Measurements from ENCODE around the gene PPIP5K1. TPM values are rescaled to one million over a fixed set of nuclear protein-coding genes. Genes with fewer than 3 reads are reported as not detected.
"Not testable (repeated sequence)": the region's sequence is repeated elsewhere in the genome, so short reads cannot be mapped to it uniquely, and the experiment has no call there.

PPIP5K1 gene
- 10 to 100 TPM; 28.2 to 33.0 TPM for total RNA-seq

- H3K4me3 Mint-ChIP-seq; H3K9me3 Mint-ChIP-seq; DNase-seq; H3K27me3 Mint-ChIP-seq; H3K4me1 Mint-ChIP-seq; H3K27ac Mint-ChIP-seq; POLR2A ChIA-PET; H3K36me3 Mint-ChIP-seq (ENCODE audit: low read depth); CTCF ChIA-PET: not testable (repeated sequence)
Measured at GRCh38 chr15:43589778-43590466, at the start of gene PPIP5K1. Gene PPIP5K1 (minus strand): TSS chr15:43590208. CDS start chr15:43584504, 5,704 bp downstream.

GRCh38 chr15:43638464-43639204 lies 48.6 kb upstream of the PPIP5K1 start:
- CTCF ChIA-PET; H3K36me3 Mint-ChIP-seq (ENCODE audit: low read depth): not testable (repeated sequence)

DNA sequence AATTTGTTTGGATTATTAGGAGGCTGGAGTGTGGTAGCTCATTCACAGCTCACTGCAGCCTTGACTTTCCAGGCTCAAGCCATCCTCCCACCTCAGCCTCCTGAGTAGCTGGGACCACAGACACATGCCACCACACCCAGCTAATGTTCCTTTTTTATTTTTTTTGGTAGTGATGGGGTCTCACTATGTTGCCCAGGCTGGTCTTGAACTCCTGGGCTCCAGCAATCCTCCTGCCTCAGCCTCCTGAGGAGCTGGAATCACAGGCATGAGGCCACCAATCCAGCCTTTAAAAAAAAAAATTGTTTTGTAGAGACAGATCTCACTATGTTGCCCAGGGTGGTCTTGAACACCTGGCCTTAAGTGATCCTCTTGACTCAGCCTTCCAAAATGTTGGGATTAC lies 36.9 kb upstream of the PPIP5K1 start:
- CTCF ChIA-PET; H3K27me3 Mint-ChIP-seq; POLR2A ChIA-PET; H3K4me1 Mint-ChIP-seq; H3K36me3 Mint-ChIP-seq (ENCODE audit: low read depth); DNase-seq; H3K27ac Mint-ChIP-seq; H3K4me3 Mint-ChIP-seq; H3K9me3 Mint-ChIP-seq: not testable (repeated sequence)

More at GRCh38 chr15:43638464-43639204, 48.6 kb upstream of the PPIP5K1 start:
- H3K27me3 Mint-ChIP-seq, H3K4me3 Mint-ChIP-seq, H3K4me1 Mint-ChIP-seq, H3K9me3 Mint-ChIP-seq, H3K27ac Mint-ChIP-seq, POLR2A ChIA-PET, DNase-seq: not testable (repeated sequence)

GRCh38 chr15:43625106-43625505 lies 35.1 kb upstream of the PPIP5K1 start:
- Mint-ChIP-seq H3K4me3 (no peak overlapping the region), H3K9me3 (no peaks in the 10 kb centered on the region), H3K27me3 (peaks cover 16% of the 10 kb centered on the region), H3K4me1 (no peaks in the 10 kb centered on the region), H3K27ac (no peak overlapping the region), H3K36me3 (ENCODE audit: low read depth) (no peaks in the 10 kb centered on the region)
- CTCF ChIA-PET: no interaction called here
- POLR2A ChIA-PET: no interaction called here
- no peak for DNase-seq

- POLR2A ChIA-PET; H3K27ac Mint-ChIP-seq; H3K36me3 Mint-ChIP-seq (ENCODE audit: low read depth); H3K4me3 Mint-ChIP-seq; CTCF ChIA-PET; H3K9me3 Mint-ChIP-seq; DNase-seq; H3K4me1 Mint-ChIP-seq: not testable (repeated sequence)
- H3K27me3 Mint-ChIP-seq: peaks cover 22% of the 10 kb centered on the region
Measured at GRCh38 chr15:43622068-43622799, 32.2 kb upstream of the PPIP5K1 start.

GRCh38 chr15:43618700-43619099 lies 28.7 kb upstream of the PPIP5K1 start, which contains the start of gene STRC:
Gene STRC (minus strand): TSS chr15:43618800. CDS start chr15:43618722, 78 bp downstream.
- H3K27ac Mint-ChIP-seq; H3K36me3 Mint-ChIP-seq (ENCODE audit: low read depth); H3K4me1 Mint-ChIP-seq; CTCF ChIA-PET; POLR2A ChIA-PET; H3K4me3 Mint-ChIP-seq; DNase-seq; H3K9me3 Mint-ChIP-seq: not testable (repeated sequence)
- peaks cover 16% of the 10 kb centered on the region for H3K27me3 Mint-ChIP-seq

GRCh38 chr15:43617750-43618149 lies 27.7 kb upstream of the PPIP5K1 start:
- POLR2A ChIA-PET; CTCF ChIA-PET; H3K4me3 Mint-ChIP-seq; H3K27ac Mint-ChIP-seq; H3K36me3 Mint-ChIP-seq (ENCODE audit: low read depth); DNase-seq; H3K9me3 Mint-ChIP-seq; H3K4me1 Mint-ChIP-seq: not testable (repeated sequence)
- peaks cover 13% of the 10 kb centered on the region for H3K27me3 Mint-ChIP-seq

- H3K9me3 Mint-ChIP-seq; H3K36me3 Mint-ChIP-seq (ENCODE audit: low read depth); POLR2A ChIA-PET; H3K27ac Mint-ChIP-seq; H3K4me3 Mint-ChIP-seq; CTCF ChIA-PET; H3K4me1 Mint-ChIP-seq; DNase-seq: not testable (repeated sequence)
- peaks cover 26% of the 10 kb centered on the region for H3K27me3 Mint-ChIP-seq
Measured at GRCh38 chr15:43602233-43602632, 12.2 kb upstream of the PPIP5K1 start.

DNA sequence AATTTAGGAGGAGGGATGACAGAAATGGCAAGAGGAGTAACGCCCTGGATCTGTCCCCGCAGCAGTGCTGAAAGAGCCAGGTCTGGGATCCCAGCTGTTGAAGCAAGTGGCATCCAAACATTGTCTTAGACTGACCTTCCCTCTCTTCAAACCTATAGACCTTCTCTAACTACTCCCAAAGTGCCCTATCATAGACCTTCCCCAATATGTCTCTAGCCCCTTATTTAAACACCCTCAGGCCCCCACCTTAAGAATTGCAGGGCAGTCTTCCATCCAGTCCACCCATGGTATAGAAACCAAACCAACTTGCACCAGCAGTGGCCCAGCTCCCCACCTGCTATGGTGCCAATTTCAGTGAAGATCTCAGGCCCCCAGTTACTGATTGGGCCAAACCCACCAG lies 10.2 kb upstream of the PPIP5K1 start:
- POLR2A ChIA-PET; H3K27ac Mint-ChIP-seq; H3K36me3 Mint-ChIP-seq (ENCODE audit: low read depth); H3K4me3 Mint-ChIP-seq; H3K4me1 Mint-ChIP-seq; CTCF ChIA-PET; DNase-seq; H3K9me3 Mint-ChIP-seq: not testable (repeated sequence)
- H3K27me3 Mint-ChIP-seq: peaks cover 33% of the 10 kb centered on the region

DNA sequence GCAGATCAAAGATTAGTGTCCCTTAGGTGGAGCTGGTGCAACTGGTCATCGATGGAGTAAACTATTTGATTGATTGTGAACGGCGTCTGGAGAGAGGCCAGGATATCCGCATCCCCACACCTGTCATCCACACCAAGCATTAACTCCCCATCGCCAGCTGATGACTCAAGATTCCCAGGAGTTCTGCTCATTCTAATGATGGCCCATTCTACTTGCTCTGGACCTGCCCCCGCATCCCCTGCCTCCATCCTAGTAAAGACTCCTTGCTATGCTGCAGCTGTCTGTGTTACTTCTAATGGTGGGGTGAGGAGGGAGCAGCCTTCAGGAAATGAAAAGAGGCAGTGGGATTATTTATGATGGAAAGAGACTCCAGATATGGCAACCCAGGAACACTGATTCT lies 9.1 kb upstream of the PPIP5K1 start:
- H3K4me3 Mint-ChIP-seq; POLR2A ChIA-PET; H3K36me3 Mint-ChIP-seq (ENCODE audit: low read depth); DNase-seq; CTCF ChIA-PET; H3K4me1 Mint-ChIP-seq; H3K9me3 Mint-ChIP-seq; H3K27ac Mint-ChIP-seq: not testable (repeated sequence)
- H3K27me3 Mint-ChIP-seq: peaks cover 31% of the 10 kb centered on the region

GRCh38 chr15:43593328-43594190 lies 3.6 kb upstream of the PPIP5K1 start, which contains the start of gene CKMT1B:
Gene CKMT1B (plus strand): TSS chr15:43594027. CDS start chr15:43594219, 192 bp downstream.
- H3K27ac Mint-ChIP-seq; DNase-seq; H3K9me3 Mint-ChIP-seq; CTCF ChIA-PET; POLR2A ChIA-PET; H3K4me3 Mint-ChIP-seq; H3K4me1 Mint-ChIP-seq; H3K36me3 Mint-ChIP-seq (ENCODE audit: low read depth): not testable (repeated sequence)
- peaks cover 15% of the 10 kb centered on the region for H3K27me3 Mint-ChIP-seq

GRCh38 chr15:43592841-43593240 lies 2.8 kb upstream of the PPIP5K1 start:
- H3K4me1 Mint-ChIP-seq; H3K9me3 Mint-ChIP-seq; CTCF ChIA-PET; POLR2A ChIA-PET; H3K27ac Mint-ChIP-seq; H3K36me3 Mint-ChIP-seq (ENCODE audit: low read depth); H3K4me3 Mint-ChIP-seq; DNase-seq: not testable (repeated sequence)
- H3K27me3 Mint-ChIP-seq: peaks cover 13% of the 10 kb centered on the region

DNA sequence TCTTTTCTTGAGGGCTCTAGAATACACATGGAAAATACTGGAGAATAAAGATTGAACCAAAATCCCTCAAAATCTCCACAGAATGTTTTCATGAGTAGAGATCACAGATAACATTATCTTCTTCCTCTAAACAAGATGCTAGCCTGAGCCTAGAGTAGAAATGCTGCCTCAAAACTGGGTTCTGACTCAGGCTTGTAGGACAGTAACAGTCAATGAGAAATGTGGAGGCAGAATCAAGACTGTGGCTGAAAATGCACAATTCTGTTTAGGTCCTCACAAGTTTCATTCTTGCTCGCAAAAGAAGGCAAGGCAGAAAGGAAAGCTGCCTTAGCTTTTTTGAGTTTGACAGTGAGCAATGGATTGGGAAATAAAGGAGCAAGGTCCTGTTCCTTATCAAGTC lies 15.4 kb downstream of the PPIP5K1 start:
- DNase-seq; H3K4me1 Mint-ChIP-seq; H3K4me3 Mint-ChIP-seq; H3K27me3 Mint-ChIP-seq; H3K9me3 Mint-ChIP-seq; CTCF ChIA-PET; H3K27ac Mint-ChIP-seq; H3K36me3 Mint-ChIP-seq (ENCODE audit: low read depth); POLR2A ChIA-PET: not testable (repeated sequence)
